GM23338 (cell line): ENCODE data around the gene RASSF7. TPM values are rescaled to one million over a fixed set of nuclear protein-coding genes. Genes with fewer than 3 reads are reported as not detected.

Experiments used
- ATAC-seq: fragments of 200-7000 bp; cut with Tn5 transposase; 3 replicates; pipeline ENCODE4 v1.9.1; 2020
- DNase-seq: peaks from one replicate; pipeline ENCODE4 v3.0.0-alpha.2; 2015; ENCODE audit warnings: low spot score
- H2AFZ ChIP-seq: fragments of 200-600 bp; sonication (generic); 2 replicates; pipeline ENCODE4 v1.8.0; 2016; ENCODE audit warnings: antibody characterized with exemption, mild to moderate bottlenecking, moderate library complexity
- H3F3A ChIP-seq: fragments of 200-600 bp; sonication (generic); replicated peaks from 2 replicates; pipeline ENCODE4 v1.8.0; 2017; ENCODE audit warnings: antibody characterized with exemption, mixed run types, low read depth
- H3K27ac ChIP-seq: fragments of 200-600 bp; sonication (generic); 2 replicates; pipeline ENCODE4 v1.6.1; 2016; ENCODE audit warnings: low read depth
- H3K27me3 ChIP-seq: fragments of 200-600 bp; sonication (generic); 2 replicates; pipeline ENCODE4 v1.8.0; 2016; ENCODE audit warnings: mild to moderate bottlenecking, mixed run types, moderate library complexity; ENCODE audit not compliant: insufficient read depth
- H3K36me3 ChIP-seq: fragments of 200-600 bp; sonication (generic); 2 replicates; pipeline ENCODE4 v1.8.0; 2016; ENCODE audit warnings: mild to moderate bottlenecking; ENCODE audit not compliant: insufficient read depth
- H3K4me1 ChIP-seq: fragments of 200-600 bp; sonication (generic); 2 replicates; pipeline ENCODE4 v1.8.0; 2016; ENCODE audit warnings: mild to moderate bottlenecking, moderate library complexity; ENCODE audit not compliant: insufficient read depth
- H3K4me2 ChIP-seq: fragments of 200-600 bp; sonication (generic); 2 replicates; pipeline ENCODE4 v1.7.1; 2017; ENCODE audit warnings: mixed run types
- H3K4me3 ChIP-seq: fragments of 200-600 bp; sonication (generic); 2 replicates; pipeline ENCODE4 v1.6.1; 2016; ENCODE audit warnings: mixed run types
- H3K79me2 ChIP-seq: fragments of 200-600 bp; sonication (generic); replicated peaks from 2 replicates; pipeline ENCODE4 v1.8.0; 2017; ENCODE audit warnings: mild to moderate bottlenecking; ENCODE audit not compliant: insufficient read depth
- H3K9me2 ChIP-seq: fragments of 200-600 bp; sonication (generic); 2 replicates; pipeline ENCODE4 v1.8.0; 2017; ENCODE audit not compliant: insufficient read depth
- H4K20me1 ChIP-seq: fragments of 200-600 bp; sonication (generic); replicated peaks from 2 replicates; pipeline ENCODE4 v1.8.0; 2017; ENCODE audit warnings: mild to moderate bottlenecking; ENCODE audit not compliant: insufficient read depth
- H3K27ac Mint-ChIP-seq: 2 replicates; pipeline ENCODE4 v1.8.0; 2020; ENCODE audit warnings: inconsistent platforms, mild to moderate bottlenecking, moderate library complexity, mixed read lengths
- H3K27me3 Mint-ChIP-seq: 3 replicates; pipeline ENCODE4 v1.8.0; 2022; ENCODE audit warnings: low read depth, mild to moderate bottlenecking, moderate library complexity, mixed read lengths, inconsistent platforms; ENCODE audit not compliant: insufficient read depth, poor library complexity
- H3K36me3 Mint-ChIP-seq: 3 replicates; pipeline ENCODE4 v1.8.0; 2021; ENCODE audit warnings: low read depth, mild to moderate bottlenecking, inconsistent platforms, moderate library complexity, mixed read lengths
- H3K4me1 Mint-ChIP-seq: 3 replicates; pipeline ENCODE4 v1.8.0; 2020; ENCODE audit warnings: mild to moderate bottlenecking, inconsistent platforms, mixed read lengths
- H3K4me3 Mint-ChIP-seq: 3 replicates; pipeline ENCODE4 v1.8.0; 2021; ENCODE audit warnings: moderate library complexity, mild to moderate bottlenecking, inconsistent platforms, mixed read lengths
- H3K9me3 Mint-ChIP-seq: 3 replicates; pipeline ENCODE4 v1.8.0; 2020; ENCODE audit warnings: moderate library complexity, mild to moderate bottlenecking, inconsistent platforms, mixed read lengths
- CREB1 ChIP-seq: fragments of 250-450 bp; sonication (Bioruptor Pico); IDR thresholded peaks from 2 replicates; pipeline ENCODE4 v1.5.0; 2020; ENCODE audit warnings: low read depth, mild to moderate bottlenecking, moderate library complexity
- EZH2phosphoT487 ChIP-seq: fragments of 200-600 bp; sonication (generic); IDR thresholded peaks from one replicate; pipeline ENCODE4 v1.8.1; 2018; ENCODE audit warnings: antibody characterized with exemption; ENCODE audit not compliant: unreplicated experiment
- JUNB ChIP-seq: IDR thresholded peaks from one replicate; pipeline ENCODE4 v1.6.1; 2016; ENCODE audit warnings: antibody characterized with exemption; ENCODE audit not compliant: unreplicated experiment
- ZNF331 ChIP-seq: fragments of 250-450 bp; sonication (Bioruptor Pico); IDR thresholded peaks from 2 replicates; pipeline ENCODE4 v1.5.0; 2020; ENCODE audit warnings: low read depth, mild to moderate bottlenecking, moderate library complexity
- polyA plus RNA-seq: library from polyadenylated mRNA; unstranded; fragments of >200 nt; fragmentation: Nextera tagmentation; extraction: Ambion mirVana; gene quantifications from 2 replicates; pipeline ENCODE4 v1.2.1, GENCODE V29; 2016
- total RNA-seq: library from RNA; depleted of rRNA; stranded (reverse); fragments of >200 nt; shearing (Covaris generic); gene quantifications from 2 replicates; pipeline ENCODE4 v1.2.3, GENCODE V29; 2014
- TF ChIP-seq, protein P1 (sequence below): fragments of 250-450 bp; sonication (Bioruptor Pico); IDR thresholded peaks from 2 replicates; pipeline ENCODE4 v1.5.0; 2020; ENCODE audit warnings: mild to moderate bottlenecking, moderate library complexity
- TF ChIP-seq, protein P2 (sequence below): IDR thresholded peaks from 2 replicates; pipeline ENCODE4 v1.6.1; 2016; ENCODE audit warnings: antibody characterized with exemption
- TF ChIP-seq, protein P3 (sequence below): IDR thresholded peaks from one replicate; pipeline ENCODE4 v1.6.1; 2018; ENCODE audit warnings: antibody characterized with exemption; ENCODE audit not compliant: unreplicated experiment

RASSF7 gene
- total and polyA plus RNA-seq, 2 experiments from 2014 or later = 39.6 to 64.8 TPM

DNA sequence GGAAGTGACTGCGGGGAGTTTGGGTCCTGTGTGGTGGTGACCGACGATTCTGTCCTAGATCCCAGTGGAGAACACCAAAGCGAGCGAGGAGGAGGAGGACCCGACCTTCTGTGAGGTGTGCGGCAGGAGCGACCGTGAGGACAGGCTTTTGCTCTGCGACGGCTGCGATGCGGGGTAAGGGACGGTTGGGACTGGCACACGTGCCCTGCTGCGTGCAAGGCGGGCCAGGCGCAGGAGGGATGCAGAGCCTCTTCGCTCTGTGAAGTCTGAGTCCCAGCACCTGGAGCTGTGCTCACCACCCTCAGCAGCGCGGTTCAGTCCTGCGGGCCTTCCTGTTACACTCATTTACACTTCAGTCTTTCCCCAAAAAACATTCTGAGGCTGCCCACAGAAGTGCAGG, 31.7 kb downstream of the RASSF7 start:
- ATAC-seq = no peak
- Histone ChIP-seq H3K9me2 (no peaks in the 10 kb centered on the region), H3K79me2 (peaks cover 19% of the 10 kb centered on the region; the same call in 1 of the 2 replicates), H3K36me3 (peaks cover 22% of the 10 kb centered on the region; the same call in 1 of the 2 replicates), H2AFZ (no peak overlapping the region), H3K4me3 (no peak overlapping the region), H4K20me1 (peaks cover 24% of the 10 kb centered on the region), H3K27me3 (no peaks in the 10 kb centered on the region), H3K27ac (no peak overlapping the region), H3K4me1 (no peaks in the 10 kb centered on the region), H3K4me2 (no peak overlapping the region), H3F3A (peaks cover 19% of the 10 kb centered on the region)
- DNase-seq = no peak
- Mint-ChIP-seq H3K9me3 (no peaks in the 10 kb centered on the region; the same call in none of the 3 replicates), H3K27me3 (peaks cover 18% of the 10 kb centered on the region), H3K36me3 (peaks cover 83% of the 10 kb centered on the region), H3K4me3 (no peak overlapping the region; the same call in 2 of the 3 replicates), H3K27ac (no peak overlapping the region), H3K4me1 (no peaks in the 10 kb centered on the region; the same call in 2 of the 3 replicates)
- TF ChIP-seq, protein P1, sequence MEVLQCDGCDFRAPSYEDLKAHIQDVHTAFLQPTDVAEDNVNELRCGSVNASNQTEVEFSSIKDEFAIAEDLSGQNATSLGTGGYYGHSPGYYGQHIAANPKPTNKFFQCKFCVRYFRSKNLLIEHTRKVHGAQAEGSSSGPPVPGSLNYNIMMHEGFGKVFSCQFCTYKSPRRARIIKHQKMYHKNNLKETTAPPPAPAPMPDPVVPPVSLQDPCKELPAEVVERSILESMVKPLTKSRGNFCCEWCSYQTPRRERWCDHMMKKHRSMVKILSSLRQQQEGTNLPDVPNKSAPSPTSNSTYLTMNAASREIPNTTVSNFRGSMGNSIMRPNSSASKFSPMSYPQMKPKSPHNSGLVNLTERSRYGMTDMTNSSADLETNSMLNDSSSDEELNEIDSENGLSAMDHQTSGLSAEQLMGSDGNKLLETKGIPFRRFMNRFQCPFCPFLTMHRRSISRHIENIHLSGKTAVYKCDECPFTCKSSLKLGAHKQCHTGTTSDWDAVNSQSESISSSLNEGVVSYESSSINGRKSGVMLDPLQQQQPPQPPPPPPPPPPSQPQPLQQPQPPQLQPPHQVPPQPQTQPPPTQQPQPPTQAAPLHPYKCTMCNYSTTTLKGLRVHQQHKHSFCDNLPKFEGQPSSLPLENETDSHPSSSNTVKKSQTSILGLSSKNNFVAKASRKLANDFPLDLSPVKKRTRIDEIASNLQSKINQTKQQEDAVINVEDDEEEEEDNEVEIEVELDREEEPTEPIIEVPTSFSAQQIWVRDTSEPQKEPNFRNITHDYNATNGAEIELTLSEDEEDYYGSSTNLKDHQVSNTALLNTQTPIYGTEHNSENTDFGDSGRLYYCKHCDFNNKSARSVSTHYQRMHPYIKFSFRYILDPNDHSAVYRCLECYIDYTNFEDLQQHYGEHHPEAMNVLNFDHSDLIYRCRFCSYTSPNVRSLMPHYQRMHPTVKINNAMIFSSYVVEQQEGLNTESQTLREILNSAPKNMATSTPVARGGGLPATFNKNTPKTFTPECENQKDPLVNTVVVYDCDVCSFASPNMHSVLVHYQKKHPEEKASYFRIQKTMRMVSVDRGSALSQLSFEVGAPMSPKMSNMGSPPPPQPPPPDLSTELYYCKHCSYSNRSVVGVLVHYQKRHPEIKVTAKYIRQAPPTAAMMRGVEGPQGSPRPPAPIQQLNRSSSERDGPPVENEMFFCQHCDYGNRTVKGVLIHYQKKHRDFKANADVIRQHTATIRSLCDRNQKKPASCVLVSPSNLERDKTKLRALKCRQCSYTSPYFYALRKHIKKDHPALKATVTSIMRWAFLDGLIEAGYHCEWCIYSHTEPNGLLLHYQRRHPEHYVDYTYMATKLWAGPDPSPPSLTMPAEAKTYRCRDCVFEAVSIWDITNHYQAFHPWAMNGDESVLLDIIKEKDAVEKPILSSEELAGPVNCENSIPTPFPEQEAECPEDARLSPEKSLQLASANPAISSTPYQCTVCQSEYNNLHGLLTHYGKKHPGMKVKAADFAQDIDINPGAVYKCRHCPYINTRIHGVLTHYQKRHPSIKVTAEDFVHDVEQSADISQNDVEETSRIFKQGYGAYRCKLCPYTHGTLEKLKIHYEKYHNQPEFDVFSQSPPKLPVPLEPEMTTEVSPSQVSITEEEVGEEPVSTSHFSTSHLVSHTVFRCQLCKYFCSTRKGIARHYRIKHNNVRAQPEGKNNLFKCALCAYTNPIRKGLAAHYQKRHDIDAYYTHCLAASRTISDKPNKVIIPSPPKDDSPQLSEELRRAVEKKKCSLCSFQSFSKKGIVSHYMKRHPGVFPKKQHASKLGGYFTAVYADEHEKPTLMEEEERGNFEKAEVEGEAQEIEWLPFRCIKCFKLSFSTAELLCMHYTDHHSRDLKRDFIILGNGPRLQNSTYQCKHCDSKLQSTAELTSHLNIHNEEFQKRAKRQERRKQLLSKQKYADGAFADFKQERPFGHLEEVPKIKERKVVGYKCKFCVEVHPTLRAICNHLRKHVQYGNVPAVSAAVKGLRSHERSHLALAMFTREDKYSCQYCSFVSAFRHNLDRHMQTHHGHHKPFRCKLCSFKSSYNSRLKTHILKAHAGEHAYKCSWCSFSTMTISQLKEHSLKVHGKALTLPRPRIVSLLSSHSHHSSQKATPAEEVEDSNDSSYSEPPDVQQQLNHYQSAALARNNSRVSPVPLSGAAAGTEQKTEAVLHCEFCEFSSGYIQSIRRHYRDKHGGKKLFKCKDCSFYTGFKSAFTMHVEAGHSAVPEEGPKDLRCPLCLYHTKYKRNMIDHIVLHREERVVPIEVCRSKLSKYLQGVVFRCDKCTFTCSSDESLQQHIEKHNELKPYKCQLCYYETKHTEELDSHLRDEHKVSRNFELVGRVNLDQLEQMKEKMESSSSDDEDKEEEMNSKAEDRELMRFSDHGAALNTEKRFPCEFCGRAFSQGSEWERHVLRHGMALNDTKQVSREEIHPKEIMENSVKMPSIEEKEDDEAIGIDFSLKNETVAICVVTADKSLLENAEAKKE (CRISPR knock-in tag) = no peak
- TF ChIP-seq JUNB (no peak), EZH2phosphoT487 (no peak), CREB1 (no peak), ZNF331 (CRISPR knock-in tag) (no peak)
- TF ChIP-seq, protein P2, sequence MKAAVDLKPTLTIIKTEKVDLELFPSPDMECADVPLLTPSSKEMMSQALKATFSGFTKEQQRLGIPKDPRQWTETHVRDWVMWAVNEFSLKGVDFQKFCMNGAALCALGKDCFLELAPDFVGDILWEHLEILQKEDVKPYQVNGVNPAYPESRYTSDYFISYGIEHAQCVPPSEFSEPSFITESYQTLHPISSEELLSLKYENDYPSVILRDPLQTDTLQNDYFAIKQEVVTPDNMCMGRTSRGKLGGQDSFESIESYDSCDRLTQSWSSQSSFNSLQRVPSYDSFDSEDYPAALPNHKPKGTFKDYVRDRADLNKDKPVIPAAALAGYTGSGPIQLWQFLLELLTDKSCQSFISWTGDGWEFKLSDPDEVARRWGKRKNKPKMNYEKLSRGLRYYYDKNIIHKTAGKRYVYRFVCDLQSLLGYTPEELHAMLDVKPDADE = no peak
- TF ChIP-seq, protein P3, sequence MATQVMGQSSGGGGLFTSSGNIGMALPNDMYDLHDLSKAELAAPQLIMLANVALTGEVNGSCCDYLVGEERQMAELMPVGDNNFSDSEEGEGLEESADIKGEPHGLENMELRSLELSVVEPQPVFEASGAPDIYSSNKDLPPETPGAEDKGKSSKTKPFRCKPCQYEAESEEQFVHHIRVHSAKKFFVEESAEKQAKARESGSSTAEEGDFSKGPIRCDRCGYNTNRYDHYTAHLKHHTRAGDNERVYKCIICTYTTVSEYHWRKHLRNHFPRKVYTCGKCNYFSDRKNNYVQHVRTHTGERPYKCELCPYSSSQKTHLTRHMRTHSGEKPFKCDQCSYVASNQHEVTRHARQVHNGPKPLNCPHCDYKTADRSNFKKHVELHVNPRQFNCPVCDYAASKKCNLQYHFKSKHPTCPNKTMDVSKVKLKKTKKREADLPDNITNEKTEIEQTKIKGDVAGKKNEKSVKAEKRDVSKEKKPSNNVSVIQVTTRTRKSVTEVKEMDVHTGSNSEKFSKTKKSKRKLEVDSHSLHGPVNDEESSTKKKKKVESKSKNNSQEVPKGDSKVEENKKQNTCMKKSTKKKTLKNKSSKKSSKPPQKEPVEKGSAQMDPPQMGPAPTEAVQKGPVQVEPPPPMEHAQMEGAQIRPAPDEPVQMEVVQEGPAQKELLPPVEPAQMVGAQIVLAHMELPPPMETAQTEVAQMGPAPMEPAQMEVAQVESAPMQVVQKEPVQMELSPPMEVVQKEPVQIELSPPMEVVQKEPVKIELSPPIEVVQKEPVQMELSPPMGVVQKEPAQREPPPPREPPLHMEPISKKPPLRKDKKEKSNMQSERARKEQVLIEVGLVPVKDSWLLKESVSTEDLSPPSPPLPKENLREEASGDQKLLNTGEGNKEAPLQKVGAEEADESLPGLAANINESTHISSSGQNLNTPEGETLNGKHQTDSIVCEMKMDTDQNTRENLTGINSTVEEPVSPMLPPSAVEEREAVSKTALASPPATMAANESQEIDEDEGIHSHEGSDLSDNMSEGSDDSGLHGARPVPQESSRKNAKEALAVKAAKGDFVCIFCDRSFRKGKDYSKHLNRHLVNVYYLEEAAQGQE = no peak
